HG03066 (cell line): ENCODE results near the gene PIN1.
"Not testable (repeated sequence)": the region's sequence is repeated elsewhere in the genome, so short reads cannot be mapped to it uniquely, and the experiment has no call there.

ENCODE experiments used
- ATAC-seq: cut with Tn5 transposase; IDR thresholded peaks from one replicate; pipeline ENCODE4 v1.9.1; 2021; ENCODE audit warnings: low read depth; ENCODE audit not compliant: unreplicated experiment

The PIN1 gene

GRCh38 chr19:9818175-9818733 lies 16.9 kb upstream of the PIN1 start:
- no peak for ATAC-seq

- ATAC-seq: peak; percentile 81
These were observed 16.2 kb upstream of the PIN1 start, which contains the start of gene FBXL12 for GRCh38 chr19:9818734-9819595. Gene FBXL12, minus strand, starts transcription at chr19:9819079. Its CDS starts 266 bp downstream, at chr19:9818813.

- no peak for ATAC-seq
These were observed 15.6 kb upstream of the PIN1 start for GRCh38 chr19:9819596-9819909.

- not testable (repeated sequence) for ATAC-seq
These were observed 15.1 kb upstream of the PIN1 start for GRCh38 chr19:9820034-9820433.

- no peak for ATAC-seq
These were observed 11.3 kb upstream of the PIN1 start for GRCh38 chr19:9823816-9824215.

- peak; percentile 88 for ATAC-seq
These were observed 7.6 kb upstream of the PIN1 start, which contains the start of gene UBL5 for GRCh38 chr19:9827289-9828238. Gene UBL5, plus strand, starts transcription at chr19:9827918. Its CDS starts 420 bp downstream, at chr19:9828338.

GRCh38 chr19:9828551-9829063 lies 6.5 kb upstream of the PIN1 start:
- ATAC-seq: no peak

- ATAC-seq: no peak
These were observed 802 bp upstream of the PIN1 start for GRCh38 chr19:9834307-9834725.

GRCh38 chr19:9835507-9835949 lies 410 bp downstream of the PIN1 start:
- ATAC-seq: peak; percentile 9

- no peak for ATAC-seq
These were observed 903 bp downstream of the PIN1 start for GRCh38 chr19:9836021-9836420.

- ATAC-seq: no peak
These were observed 3.2 kb downstream of the PIN1 start for GRCh38 chr19:9838324-9838723.

- ATAC-seq: no peak
These were observed 4.3 kb downstream of the PIN1 start for GRCh38 chr19:9839415-9839814.

GRCh38 chr19:9842834-9843625 lies 7.9 kb downstream of the PIN1 start:
- ATAC-seq: no peak

- ATAC-seq: not testable (repeated sequence)
These were observed 8.6 kb downstream of the PIN1 start for GRCh38 chr19:9843626-9844273.

- no peak for ATAC-seq
These were observed 12.1 kb downstream of the PIN1 start for GRCh38 chr19:9847087-9847671.

- no peak for ATAC-seq
These were observed 12.9 kb downstream of the PIN1 start for GRCh38 chr19:9848060-9848459.

GRCh38 chr19:9848762-9849161 lies 13.6 kb downstream of the PIN1 start:
- no peak for ATAC-seq

- ATAC-seq: no peak
These were observed 14.7 kb downstream of the PIN1 start for GRCh38 chr19:9849791-9850190.
